Right atrium auricular region (tissue), 2 donors: ENCODE measurements around the gene GABBR2. TPM values are rescaled to one million over a fixed set of nuclear protein-coding genes. Genes with fewer than 3 reads are reported as not detected.

ENCODE experiments used
- DNase-seq: peaks from one replicate; pipeline ENCODE4 v3.0.0-alpha.2; 2019; ENCODE audit warnings: low spot score
- H3K27ac ChIP-seq, 2 donors: fragments of 200-600 bp; sonication (generic); 1 replicate in 1 of 2; 2 replicates in 1 of 2; pipeline ENCODE4 v1.5.1; 2016 to 2019
- H3K27me3 ChIP-seq, 2 donors: fragments of 200-600 bp; sonication (generic); one replicate each; pipeline versions ENCODE4 v1.5.1 to v1.6.0; 2017 to 2019
- H3K36me3 ChIP-seq: fragments of 200-600 bp; sonication (generic); one replicate; pipeline ENCODE4 v1.5.1; 2016
- H3K4me1 ChIP-seq, 2 donors: fragments of 200-600 bp; sonication (generic); one replicate each; pipeline versions ENCODE4 v1.5.1 to v1.6.0; 2017 to 2019
- H3K4me3 ChIP-seq, 2 donors: fragments of 200-600 bp; sonication (generic); 1 replicate in 1 of 2; 2 replicates in 1 of 2; pipeline ENCODE4 v1.5.1; 2017 to 2019; ENCODE audit warnings: mild to moderate bottlenecking in 1 of 2, moderate library complexity in 1 of 2
- H3K9me3 ChIP-seq, 2 donors: fragments of 200-600 bp; sonication (generic); one replicate each; pipeline ENCODE4 v1.5.1; 2019
- CTCF ChIP-seq, 2 donors: fragments of 200-600 bp; sonication (generic); IDR thresholded peaks; one replicate each; pipeline ENCODE4 v1.5.1; 2019; ENCODE audit warnings: antibody characterized with exemption in 2 of 2
- total RNA-seq, 2 donors: library from RNA; depleted of rRNA; stranded (reverse); fragments of >200 nt; gene quantifications; one replicate each; pipeline ENCODE4 v1.1.0, GENCODE V29; 2016

GABBR2 gene
- total RNA-seq, 2 donors from 2014 or later, result 0.22 TPM; not detected in 1

- Histone ChIP-seq H3K36me3 (no peaks in the 10 kb centered on the region), H3K9me3 (peaks cover 0 to 21% of the 10 kb centered on the region in 2 donors), H3K27me3 (no peaks in the 10 kb centered on the region), H3K4me3 (no peak overlapping the region), H3K27ac (no peak overlapping the region), H3K4me1 (no peaks in the 10 kb centered on the region)
- no peak for DNase-seq
- TF ChIP-seq CTCF (IDR thresholded peaks at IDR 0.05), result no peak
These were observed 252.6 kb downstream of the GABBR2 start for GRCh38 chr9:98456156-98456613.

GRCh38 chr9:98455256-98456155 is 253.2 kb downstream of the GABBR2 start:
- Histone ChIP-seq H3K27me3 (no peaks in the 10 kb centered on the region), H3K4me3 (no peak overlapping the region), H3K27ac (no peak overlapping the region), H3K36me3 (no peaks in the 10 kb centered on the region), H3K9me3 (peaks cover 0 to 15% of the 10 kb centered on the region in 2 donors), H3K4me1 (no peaks in the 10 kb centered on the region)
- no peak for DNase-seq
- no peak for TF ChIP-seq CTCF (IDR thresholded peaks at IDR 0.05)

- no peak overlapping the region for H3K4me3 ChIP-seq
- no peak for DNase-seq
- no peaks in the 10 kb centered on the region for H3K36me3 ChIP-seq
- no peaks in the 10 kb centered on the region for H3K9me3 ChIP-seq
- no peak for TF ChIP-seq CTCF (IDR thresholded peaks at IDR 0.05)
- no peaks in the 10 kb centered on the region for H3K4me1 ChIP-seq
- no peak overlapping the region for H3K27ac ChIP-seq
- H3K27me3 ChIP-seq, result no peaks in the 10 kb centered on the region
These were observed 255.0 kb downstream of the GABBR2 start for GRCh38 chr9:98453589-98454311.

GRCh38 chr9:98451576-98451975 is 257.2 kb downstream of the GABBR2 start:
- no peak for TF ChIP-seq CTCF (IDR thresholded peaks at IDR 0.05)
- Histone ChIP-seq H3K27ac (no peak overlapping the region), H3K36me3 (no peaks in the 10 kb centered on the region), H3K27me3 (no peaks in the 10 kb centered on the region), H3K9me3 (no peaks in the 10 kb centered on the region), H3K4me3 (no peak overlapping the region), H3K4me1 (no peaks in the 10 kb centered on the region)
- DNase-seq, result no peak

- no peaks in the 10 kb centered on the region for H3K36me3 ChIP-seq
- no peaks in the 10 kb centered on the region for H3K9me3 ChIP-seq
- no peak for TF ChIP-seq CTCF (IDR thresholded peaks at IDR 0.05)
- no peaks in the 10 kb centered on the region for H3K4me1 ChIP-seq
- no peak overlapping the region for H3K4me3 ChIP-seq
- H3K27me3 ChIP-seq, result no peaks in the 10 kb centered on the region
- no peak overlapping the region for H3K27ac ChIP-seq
- DNase-seq, result no peak
These were observed 258.2 kb downstream of the GABBR2 start for GRCh38 chr9:98450496-98450895.
